Measurements from ENCODE around the gene PLA2G4E.

The PLA2G4E gene

GRCh38 chr15:41932101-41932500 lies 88.7 kb downstream of the PLA2G4E start:
- Histone ChIP-seq H3K4me3 (ENCODE audit: low read length in 2 of 2) (no peak overlapping the region), H3K27ac (ENCODE audit: low read length) (no peak overlapping the region), H3K36me3 (ENCODE audit: control insufficient read depth in 2 of 2, insufficient read depth in 2 of 2, low read length in 2 of 2) (peaks cover 0 to 2% of the 10 kb centered on the region in 2 donors), H3K9ac (ENCODE audit: low read length in 2 of 2) (no peak overlapping the region), H3K9me3 (ENCODE audit: control insufficient read depth in 2 of 2, low read length in 2 of 2) (no peaks in the 10 kb centered on the region), H3K27me3 (ENCODE audit: control insufficient read depth in 1 of 2, insufficient read depth in 2 of 2, low read length in 2 of 2) (no peaks in the 10 kb centered on the region), H3K4me1 (ENCODE audit: control insufficient read depth, insufficient read depth, low read length) (peaks cover 24% of the 10 kb centered on the region)

Measured in stomach smooth muscle (tissue), 2 donors.